HepG2 (cell line): ENCODE data around the gene SPP2. TPM values are rescaled to one million over a fixed set of nuclear protein-coding genes. Genes with fewer than 3 reads are reported as not detected.

Source experiments
- ATAC-seq: fragments of 200-7000 bp; cut with Tn5 transposase; 3 replicates; pipeline ENCODE4 v1.9.1; 2020; ENCODE audit warnings: mild to moderate bottlenecking, moderate library complexity
- BruUV-seq: library from RNA; stranded (reverse); fragments of 400-500 nt; replicated peaks from 2 replicates; lab custom pipeline; 2021; lab: Mats Ljungman, UMichigan
- CTCF ChIA-PET: fragments of 300-600 bp; formaldehyde crosslinking; extraction: SDS; loops from one replicate; lab custom pipeline; 2021; ENCODE audit warnings: low total read pairs, inconsistent platforms, low intra/inter-chr PET ratio; lab: Yijun Ruan, JAX
- POLR2A ChIA-PET: fragments of 350-600 bp; sonication (Branson Sonifier 250); formaldehyde crosslinking; loops from one replicate; lab custom pipeline; 2020; ENCODE audit warnings: antibody characterized with exemption, inconsistent platforms; lab: Yijun Ruan, JAX
- DNase-seq: peaks from one replicate; pipeline ENCODE4 v3.0.0-alpha.2; 2015; ENCODE audit warnings: low spot score
- FAIRE-seq: peaks from 3 replicates; lab custom pipeline; 2011; peaks lifted over from hg19 to GRCh38; lab: Jason Lieb, UNC
- H2AFZ ChIP-seq: one replicate; pipeline ENCODE4 v1.6.1; 2011; ENCODE audit warnings: low read length, inconsistent platforms
- H3K27ac ChIP-seq: fragments of 300-600 bp; 3 replicates; pipeline ENCODE4 v1.8.0; 2011; ENCODE audit warnings: mixed run types, mild to moderate bottlenecking, mixed read lengths, low read length, inconsistent platforms; ENCODE audit not compliant: insufficient read depth; ENCODE audit errors: extremely low read length
- H3K27me3 ChIP-seq, 2 experiments: fragments of 200-600 bp in 1 of 2; 2 replicates in 1 of 2; 3 replicates in 1 of 2; pipeline versions ENCODE4 v1.6.0 to v1.8.0; 2011; ENCODE audit warnings: low read length in 2 of 2, mild to moderate bottlenecking in 2 of 2, moderate library complexity in 2 of 2, inconsistent platforms in 1 of 2; ENCODE audit not compliant: insufficient read depth in 2 of 2, control insufficient read depth in 1 of 2
- H3K36me3 ChIP-seq, 2 experiments: fragments of 200-600 bp in 1 of 2; replicated peaks in 1 of 2; 2 replicates in 1 of 2; 3 replicates in 1 of 2; pipeline versions ENCODE4 v1.5.1 to v1.8.0; 2011; ENCODE audit warnings: low read length in 2 of 2, inconsistent platforms in 1 of 2; ENCODE audit not compliant: insufficient read depth in 2 of 2, control insufficient read depth in 1 of 2
- H3K4me1 ChIP-seq: 2 replicates; pipeline ENCODE4 v1.5.1; 2012; ENCODE audit warnings: low read length, inconsistent platforms; ENCODE audit not compliant: insufficient read depth
- H3K4me2 ChIP-seq: 2 replicates; pipeline ENCODE4 v1.6.0; 2011; ENCODE audit warnings: low read depth, low read length, inconsistent platforms
- H3K4me3 ChIP-seq, 3 experiments: fragments of 200-600 bp in 1 of 3; sonication (generic), shearing (Covaris generic) in 1 of 3; replicated peaks in 1 of 3; 2 replicates each; pipeline ENCODE4 v1.5.1; 2011 to 2016; ENCODE audit warnings: low read length in 3 of 3, inconsistent platforms in 2 of 3, low read depth in 2 of 3, mild to moderate bottlenecking in 2 of 3, control low read depth in 1 of 3, mixed read lengths in 1 of 3; ENCODE audit not compliant: insufficient read depth in 1 of 3
- H3K79me2 ChIP-seq: one replicate; pipeline ENCODE4 v1.6.1; 2011; ENCODE audit warnings: low read length, inconsistent platforms; ENCODE audit not compliant: insufficient read depth
- H3K9ac ChIP-seq: 2 replicates; pipeline ENCODE4 v1.6.0; 2011; ENCODE audit warnings: mild to moderate bottlenecking, low read depth, low read length, inconsistent platforms; ENCODE audit not compliant: insufficient read depth
- H3K9me3 ChIP-seq: 2 replicates; pipeline ENCODE4 v1.5.1; 2012; ENCODE audit warnings: mild to moderate bottlenecking, low read length
- H4K20me1 ChIP-seq: 2 replicates; pipeline ENCODE4 v1.6.0; 2011; ENCODE audit warnings: inconsistent platforms, mild to moderate bottlenecking, low read length, moderate library complexity; ENCODE audit not compliant: insufficient read depth
- DPF2 ChIP-seq: sonication (generic); formaldehyde crosslinking; IDR thresholded peaks from 2 replicates; pipeline ENCODE4 v1.4.0; 2020; ENCODE audit warnings: mild to moderate bottlenecking, low read depth, missing genetic modification reagents, borderline replicate concordance
- FOSL1 ChIP-seq: sonication (generic); formaldehyde crosslinking; IDR thresholded peaks from 2 replicates; pipeline ENCODE4 v1.9.0; 2021; ENCODE audit warnings: missing genetic modification reagents, borderline replicate concordance
- HDAC6 ChIP-seq: fragments of 200-600 bp; sonication (generic); IDR thresholded peaks from 2 replicates; pipeline ENCODE4 v1.7.0; 2017; ENCODE audit warnings: mild to moderate bottlenecking, antibody characterized with exemption, low read length, low read depth
- IRF2 ChIP-seq: IDR thresholded peaks from 2 replicates; pipeline ENCODE4 v1.6.1; 2018; ENCODE audit warnings: missing genetic modification reagents, missing compliant biosample characterization
- MAFG ChIP-seq: sonication (generic); formaldehyde crosslinking; IDR thresholded peaks from 2 replicates; pipeline ENCODE4 v1.5.1; 2020; ENCODE audit warnings: mild to moderate bottlenecking, missing genetic modification reagents
- MAZ ChIP-seq, 2 experiments: sonication (generic) in 1 of 2; formaldehyde crosslinking in 1 of 2; IDR thresholded peaks; 2 replicates each; pipeline versions ENCODE4 v1.5.0 to v1.6.1; 2012 to 2020; ENCODE audit warnings: low read depth in 2 of 2, mild to moderate bottlenecking in 2 of 2, borderline replicate concordance in 1 of 2, improper control_type of control experiment in 1 of 2, low read length in 1 of 2, missing genetic modification reagents in 1 of 2, moderate library complexity in 1 of 2
- TARDBP ChIP-seq: sonication (generic); formaldehyde crosslinking; IDR thresholded peaks from 2 replicates; pipeline ENCODE4 v1.8.0; 2022; ENCODE audit warnings: mild to moderate bottlenecking, missing genetic modification reagents
- THAP11 ChIP-seq: IDR thresholded peaks from 2 replicates; pipeline ENCODE4 v1.6.1; 2016; ENCODE audit warnings: missing biosample characterization, missing genetic modification reagents
- ZMAT3 ChIP-seq: sonication (generic); formaldehyde crosslinking; conservative IDR thresholded peaks from 2 replicates; pipeline ENCODE4 v1.7.0; 2021; ENCODE audit warnings: missing genetic modification reagents
- ZNF143 ChIP-seq: sonication (generic); formaldehyde crosslinking; IDR thresholded peaks from 2 replicates; pipeline ENCODE4 v1.4.0; 2020; ENCODE audit warnings: missing genetic modification reagents
- ZNF160 ChIP-seq: sonication (generic); formaldehyde crosslinking; IDR thresholded peaks from 2 replicates; pipeline ENCODE4 v1.8.0; 2022; ENCODE audit warnings: mild to moderate bottlenecking, inconsistent platforms, missing genetic modification reagents
- ZNF235 ChIP-seq: sonication (generic); formaldehyde crosslinking; IDR thresholded peaks from 2 replicates; pipeline ENCODE4 v1.8.1; 2023; ENCODE audit warnings: mild to moderate bottlenecking, missing genetic modification reagents, borderline replicate concordance
- ZNF350 ChIP-seq: sonication (generic); formaldehyde crosslinking; IDR thresholded peaks from 2 replicates; pipeline ENCODE4 v1.4.0; 2020; ENCODE audit warnings: mild to moderate bottlenecking, low read depth, missing genetic modification reagents, borderline replicate concordance
- ZNF598 ChIP-seq: sonication (generic); formaldehyde crosslinking; IDR thresholded peaks from 2 replicates; pipeline ENCODE4 v1.5.1; 2020; ENCODE audit warnings: mild to moderate bottlenecking, missing genetic modification reagents, borderline replicate concordance
- ZNF766 ChIP-seq: sonication (generic); formaldehyde crosslinking; IDR thresholded peaks from 2 replicates; pipeline ENCODE4 v1.5.0; 2020; ENCODE audit warnings: missing genetic modification reagents, borderline replicate concordance
- WGBS: methylation state at CpG from one replicate; pipeline ENCODE4 v1.1.6; 2017; ENCODE audit warnings: low lambda C conversion rate; 5-methylcytosine and 5-hydroxymethylcytosine counted together
- in situ Hi-C: cut with HindIII; loops from 2 replicates; pipeline ENCODE4 v1.10.0; 2017; ENCODE audit warnings: low pct_unique_long_range_greater_than_20kb; ENCODE audit not compliant: extremely low pct_ligation_motif_present
- intact Hi-C: fragments of 100-400 bp; cut with micrococcal nuclease; formaldehyde crosslinking; loops from one replicate; pipeline ENCODE4 v1.10.0; 2022; ENCODE audit not compliant: unreplicated experiment
- polyA plus RNA-seq, 8 experiments: library from polyadenylated mRNA; depleted of rRNA in 3 of 8; stranded (reverse) in 7 of 8; unstranded in 1 of 8; fragments of >200 nt; fragmentation: Illumina TruSeq in 4 of 8; extraction: Trizol in 4 of 8; gene quantifications; 2 replicates each; pipeline versions ENCODE4 v1.2.1 to v1.2.3, GENCODE V29; 2011 to 2016; ENCODE audit warnings: low read depth in 4 of 8, missing spikeins in 1 of 8, mixed read lengths in 1 of 8; ENCODE audit not compliant: insufficient read depth in 1 of 8
- total RNA-seq, 5 experiments: library from RNA; depleted of rRNA; stranded (reverse); fragments of >200 nt; fragmentation: Illumina TruSeq; extraction: Trizol; gene quantifications; 2 replicates each; pipeline ENCODE4 v1.2.3, GENCODE V29; 2016; ENCODE audit warnings: low read depth in 1 of 5
- TF ChIP-seq, protein P1 (sequence below): IDR thresholded peaks from 2 replicates; pipeline ENCODE4 v1.6.1; 2012; ENCODE audit warnings: low read length, improper control_type of control experiment
- TF ChIP-seq, protein P2 (sequence below): sonication (generic); formaldehyde crosslinking; conservative IDR thresholded peaks from 2 replicates; pipeline ENCODE4 v1.8.0; 2022; ENCODE audit warnings: mild to moderate bottlenecking, moderate library complexity, missing genetic modification reagents

The SPP2 gene
- total and polyA plus RNA-seq, 2 of the 13 experiments (the other 11 are each of a cell fraction or from before 2014, with no cell fraction given): not detected

DNA sequence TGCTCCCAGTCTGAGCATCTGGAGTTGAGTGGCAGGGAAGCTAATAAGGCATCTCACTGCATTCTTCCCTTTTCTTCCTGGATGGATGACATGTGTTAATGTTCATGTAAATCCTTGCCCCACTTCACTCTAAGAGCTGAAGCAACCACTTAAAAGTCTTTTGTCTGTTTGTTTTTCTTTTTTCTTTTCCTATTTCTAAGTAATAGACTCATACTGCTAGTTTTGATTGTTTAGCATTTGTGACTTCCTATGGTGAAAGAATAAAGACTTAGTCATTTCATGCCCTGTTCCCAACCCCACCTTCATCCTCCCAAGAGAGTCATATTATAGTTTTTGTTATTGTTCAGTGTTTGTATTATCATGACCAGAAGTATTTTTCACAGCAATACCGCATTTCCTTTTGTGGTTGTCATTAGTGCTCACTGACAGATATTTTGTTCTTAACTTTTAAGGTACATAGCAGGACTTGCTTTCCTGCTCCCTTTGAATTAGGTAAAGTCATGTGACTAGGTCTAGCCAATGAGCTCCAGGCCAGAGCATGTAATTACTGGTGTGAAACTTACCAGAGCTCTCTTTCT is 18.1 kb upstream of the SPP2 start:
- WGBS: 57% methylated on average over 1 of the region's 1 CpG
- H3K79me2 ChIP-seq: no peaks in the 10 kb centered on the region
- no peak for ATAC-seq
- CTCF ChIA-PET: no interaction called here
- TF ChIP-seq, protein P1, sequence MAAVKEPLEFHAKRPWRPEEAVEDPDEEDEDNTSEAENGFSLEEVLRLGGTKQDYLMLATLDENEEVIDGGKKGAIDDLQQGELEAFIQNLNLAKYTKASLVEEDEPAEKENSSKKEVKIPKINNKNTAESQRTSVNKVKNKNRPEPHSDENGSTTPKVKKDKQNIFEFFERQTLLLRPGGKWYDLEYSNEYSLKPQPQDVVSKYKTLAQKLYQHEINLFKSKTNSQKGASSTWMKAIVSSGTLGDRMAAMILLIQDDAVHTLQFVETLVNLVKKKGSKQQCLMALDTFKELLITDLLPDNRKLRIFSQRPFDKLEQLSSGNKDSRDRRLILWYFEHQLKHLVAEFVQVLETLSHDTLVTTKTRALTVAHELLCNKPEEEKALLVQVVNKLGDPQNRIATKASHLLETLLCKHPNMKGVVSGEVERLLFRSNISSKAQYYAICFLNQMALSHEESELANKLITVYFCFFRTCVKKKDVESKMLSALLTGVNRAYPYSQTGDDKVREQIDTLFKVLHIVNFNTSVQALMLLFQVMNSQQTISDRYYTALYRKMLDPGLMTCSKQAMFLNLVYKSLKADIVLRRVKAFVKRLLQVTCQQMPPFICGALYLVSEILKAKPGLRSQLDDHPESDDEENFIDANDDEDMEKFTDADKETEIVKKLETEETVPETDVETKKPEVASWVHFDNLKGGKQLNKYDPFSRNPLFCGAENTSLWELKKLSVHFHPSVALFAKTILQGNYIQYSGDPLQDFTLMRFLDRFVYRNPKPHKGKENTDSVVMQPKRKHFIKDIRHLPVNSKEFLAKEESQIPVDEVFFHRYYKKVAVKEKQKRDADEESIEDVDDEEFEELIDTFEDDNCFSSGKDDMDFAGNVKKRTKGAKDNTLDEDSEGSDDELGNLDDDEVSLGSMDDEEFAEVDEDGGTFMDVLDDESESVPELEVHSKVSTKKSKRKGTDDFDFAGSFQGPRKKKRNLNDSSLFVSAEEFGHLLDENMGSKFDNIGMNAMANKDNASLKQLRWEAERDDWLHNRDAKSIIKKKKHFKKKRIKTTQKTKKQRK: no peak
- TF ChIP-seq ZNF235 (CRISPR knock-in tag) (no peak), ZMAT3 (CRISPR knock-in tag) (no peak), TARDBP (no peak), FOSL1 (CRISPR knock-in tag) (no peak), THAP11 (CRISPR knock-in tag) (no peak), MAFG (no peak), ZNF350 (no peak), MAZ (IDR thresholded peaks at IDR 0.05; ENCODE audit: borderline replicate concordance, low read depth, low read length) (no peak), MAZ (CRISPR knock-in tag; IDR thresholded peaks at IDR 0.05; ENCODE audit: low read depth) (no peak), ZNF143 (CRISPR knock-in tag) (no peak), IRF2 (no peak), DPF2 (no peak), ZNF160 (CRISPR knock-in tag) (no peak), HDAC6 (no peak), ZNF598 (CRISPR knock-in tag) (no peak), ZNF766 (CRISPR knock-in tag) (no peak)
- TF ChIP-seq, protein P2, sequence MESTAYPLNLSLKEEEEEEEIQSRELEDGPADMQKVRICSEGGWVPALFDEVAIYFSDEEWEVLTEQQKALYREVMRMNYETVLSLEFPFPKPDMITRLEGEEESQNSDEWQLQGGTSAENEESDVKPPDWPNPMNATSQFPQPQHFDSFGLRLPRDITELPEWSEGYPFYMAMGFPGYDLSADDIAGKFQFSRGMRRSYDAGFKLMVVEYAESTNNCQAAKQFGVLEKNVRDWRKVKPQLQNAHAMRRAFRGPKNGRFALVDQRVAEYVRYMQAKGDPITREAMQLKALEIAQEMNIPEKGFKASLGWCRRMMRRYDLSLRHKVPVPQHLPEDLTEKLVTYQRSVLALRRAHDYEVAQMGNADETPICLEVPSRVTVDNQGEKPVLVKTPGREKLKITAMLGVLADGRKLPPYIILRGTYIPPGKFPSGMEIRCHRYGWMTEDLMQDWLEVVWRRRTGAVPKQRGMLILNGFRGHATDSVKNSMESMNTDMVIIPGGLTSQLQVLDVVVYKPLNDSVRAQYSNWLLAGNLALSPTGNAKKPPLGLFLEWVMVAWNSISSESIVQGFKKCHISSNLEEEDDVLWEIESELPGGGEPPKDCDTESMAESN: no peak
- TF ChIP-seq, all 625 proteins: peak for 0
- no peak overlapping the region for H3K4me3 ChIP-seq
- H3K36me3 ChIP-seq: no peaks in the 10 kb centered on the region
- no peaks in the 10 kb centered on the region; a peak in 1 of 5 replicates for H3K27me3 ChIP-seq
- H3K4me2 ChIP-seq: no peak overlapping the region
- DNase-seq (no peak), FAIRE-seq (no peak)
- H3K9me3 ChIP-seq: peaks cover 8% of the 10 kb centered on the region; the same call in 1 of the 2 replicates
- intact Hi-C loops (no loop called here), in situ Hi-C loops (no loop called here)
- no peak overlapping the region for H3K27ac ChIP-seq
- no peak overlapping the region for H3K9ac ChIP-seq
- no peaks in the 10 kb centered on the region for H4K20me1 ChIP-seq
- POLR2A ChIA-PET: no interaction called here
- H3K4me1 ChIP-seq: no peaks in the 10 kb centered on the region
- BruUV-seq: no TSS peak
- no peak overlapping the region for H2AFZ ChIP-seq
